SU-DHL-6 (cell line): Measurements from ENCODE around the gene RBP7.

Experiments
- EZH2phosphoT487 ChIP-seq: fragments of 200-600 bp; sonication (generic), shearing (Covaris generic); conservative IDR thresholded peaks from 2 replicates; pipeline ENCODE4 v1.6.1; 2018; ENCODE audit warnings: mild to moderate bottlenecking, antibody characterized with exemption, low read length, moderate library complexity, mixed read lengths
- TF ChIP-seq, protein P1 (sequence below): fragments of 200-600 bp; sonication (generic); IDR thresholded peaks from one replicate; pipeline ENCODE4 v1.5.1; 2017; ENCODE audit warnings: antibody characterized with exemption, mild to moderate bottlenecking, low read length, moderate library complexity; ENCODE audit not compliant: insufficient read depth, poor library complexity, severe bottlenecking

DNA sequence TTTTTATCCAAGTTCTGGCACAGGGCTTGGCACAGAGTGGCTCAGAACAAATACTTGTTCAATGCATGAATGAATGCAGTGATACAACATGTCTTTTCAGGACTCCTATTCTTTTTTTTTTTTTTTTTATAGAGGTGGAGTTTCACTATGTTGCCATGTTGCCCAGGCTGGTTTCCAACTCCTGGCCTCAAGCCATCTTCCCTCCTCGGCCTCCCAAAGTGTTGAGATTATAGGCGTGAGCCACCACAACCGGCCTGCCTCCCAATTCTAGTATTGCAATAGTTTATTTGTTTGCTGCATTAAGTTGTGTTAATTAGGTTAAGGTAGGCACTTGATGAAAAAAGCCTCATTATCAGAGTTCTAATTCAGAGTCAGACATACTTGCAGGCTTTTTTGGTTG lies 53.6 kb downstream of the RBP7 start:
- TF ChIP-seq, protein P1, sequence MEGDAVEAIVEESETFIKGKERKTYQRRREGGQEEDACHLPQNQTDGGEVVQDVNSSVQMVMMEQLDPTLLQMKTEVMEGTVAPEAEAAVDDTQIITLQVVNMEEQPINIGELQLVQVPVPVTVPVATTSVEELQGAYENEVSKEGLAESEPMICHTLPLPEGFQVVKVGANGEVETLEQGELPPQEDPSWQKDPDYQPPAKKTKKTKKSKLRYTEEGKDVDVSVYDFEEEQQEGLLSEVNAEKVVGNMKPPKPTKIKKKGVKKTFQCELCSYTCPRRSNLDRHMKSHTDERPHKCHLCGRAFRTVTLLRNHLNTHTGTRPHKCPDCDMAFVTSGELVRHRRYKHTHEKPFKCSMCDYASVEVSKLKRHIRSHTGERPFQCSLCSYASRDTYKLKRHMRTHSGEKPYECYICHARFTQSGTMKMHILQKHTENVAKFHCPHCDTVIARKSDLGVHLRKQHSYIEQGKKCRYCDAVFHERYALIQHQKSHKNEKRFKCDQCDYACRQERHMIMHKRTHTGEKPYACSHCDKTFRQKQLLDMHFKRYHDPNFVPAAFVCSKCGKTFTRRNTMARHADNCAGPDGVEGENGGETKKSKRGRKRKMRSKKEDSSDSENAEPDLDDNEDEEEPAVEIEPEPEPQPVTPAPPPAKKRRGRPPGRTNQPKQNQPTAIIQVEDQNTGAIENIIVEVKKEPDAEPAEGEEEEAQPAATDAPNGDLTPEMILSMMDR = no peak
- no peak for TF ChIP-seq EZH2phosphoT487
